Omental fat pad (tissue), 4 donors: ENCODE results near the gene SMARCB1. TPM values are rescaled to one million over a fixed set of nuclear protein-coding genes. Genes with fewer than 3 reads are reported as not detected.

Experiments
- ATAC-seq: fragments of 150-250 bp; one replicate; pipeline ENCODE4 v1.9.1; 2016; ENCODE audit warnings: mild to moderate bottlenecking, moderate library complexity; ENCODE audit not compliant: low FRiP score
- DNase-seq: peaks from one replicate; pipeline ENCODE4 v3.0.0-alpha.2; 2019; ENCODE audit warnings: low spot score
- total RNA-seq, 4 donors: library from RNA; depleted of rRNA; stranded (reverse); fragments of >200 nt; gene quantifications; one replicate each; pipeline ENCODE4 v1.1.0, GENCODE V29; 2016
- TF ChIP-seq, protein P1 (sequence below), 3 donors: fragments of 450-650 bp; IDR thresholded peaks; one replicate each; pipeline ENCODE4 v1.5.1; 2016 to 2017; ENCODE audit warnings: antibody characterized with exemption in 3 of 3, mild to moderate bottlenecking in 3 of 3, moderate library complexity in 2 of 3

Gene SMARCB1
- total RNA-seq, 4 donors from 2014 or later = 38.8 to 50.9 (median 47.6) TPM

DNA sequence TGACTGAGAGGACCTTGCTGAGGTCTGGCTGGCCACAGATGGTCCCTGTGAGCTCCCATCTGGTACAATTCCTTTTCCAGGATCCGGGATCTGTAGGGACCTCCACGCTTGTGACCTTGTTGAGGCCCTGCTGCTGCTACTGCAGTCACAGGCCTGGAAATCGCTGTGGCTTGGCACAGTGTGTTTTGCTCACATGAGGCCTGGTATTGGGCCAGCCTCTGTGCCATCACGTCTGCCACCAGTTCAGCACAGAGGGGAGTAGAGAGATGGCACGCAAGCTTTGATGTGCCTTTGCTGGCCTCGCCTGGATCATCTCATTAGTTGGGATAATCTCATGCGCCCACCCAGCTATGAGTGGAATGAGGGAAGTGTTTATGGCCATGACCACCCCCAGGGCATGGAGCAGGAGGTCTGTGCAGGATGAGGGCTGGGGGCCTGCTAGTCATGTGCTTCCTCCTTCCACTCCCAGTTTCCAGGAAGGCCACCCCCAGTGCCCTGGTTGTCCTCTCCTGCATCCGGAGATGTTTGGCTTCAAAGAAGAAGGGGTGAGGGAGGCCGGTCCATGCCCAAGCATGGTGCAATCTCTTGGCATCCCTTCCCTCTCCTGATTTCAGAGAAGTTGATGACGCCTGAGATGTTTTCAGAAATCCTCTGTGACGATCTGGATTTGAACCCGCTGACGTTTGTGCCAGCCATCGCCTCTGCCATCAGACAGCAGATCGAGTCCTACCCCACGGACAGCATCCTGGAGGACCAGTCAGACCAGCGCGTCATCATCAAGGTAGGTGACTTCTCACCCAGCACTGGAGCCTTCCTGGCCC, 29.6 kb downstream of the SMARCB1 start:
- DNase-seq (no peak), ATAC-seq (no peak)
- TF ChIP-seq, protein P1, sequence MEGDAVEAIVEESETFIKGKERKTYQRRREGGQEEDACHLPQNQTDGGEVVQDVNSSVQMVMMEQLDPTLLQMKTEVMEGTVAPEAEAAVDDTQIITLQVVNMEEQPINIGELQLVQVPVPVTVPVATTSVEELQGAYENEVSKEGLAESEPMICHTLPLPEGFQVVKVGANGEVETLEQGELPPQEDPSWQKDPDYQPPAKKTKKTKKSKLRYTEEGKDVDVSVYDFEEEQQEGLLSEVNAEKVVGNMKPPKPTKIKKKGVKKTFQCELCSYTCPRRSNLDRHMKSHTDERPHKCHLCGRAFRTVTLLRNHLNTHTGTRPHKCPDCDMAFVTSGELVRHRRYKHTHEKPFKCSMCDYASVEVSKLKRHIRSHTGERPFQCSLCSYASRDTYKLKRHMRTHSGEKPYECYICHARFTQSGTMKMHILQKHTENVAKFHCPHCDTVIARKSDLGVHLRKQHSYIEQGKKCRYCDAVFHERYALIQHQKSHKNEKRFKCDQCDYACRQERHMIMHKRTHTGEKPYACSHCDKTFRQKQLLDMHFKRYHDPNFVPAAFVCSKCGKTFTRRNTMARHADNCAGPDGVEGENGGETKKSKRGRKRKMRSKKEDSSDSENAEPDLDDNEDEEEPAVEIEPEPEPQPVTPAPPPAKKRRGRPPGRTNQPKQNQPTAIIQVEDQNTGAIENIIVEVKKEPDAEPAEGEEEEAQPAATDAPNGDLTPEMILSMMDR (IDR thresholded peaks at IDR 0.05) = no peak

DNA sequence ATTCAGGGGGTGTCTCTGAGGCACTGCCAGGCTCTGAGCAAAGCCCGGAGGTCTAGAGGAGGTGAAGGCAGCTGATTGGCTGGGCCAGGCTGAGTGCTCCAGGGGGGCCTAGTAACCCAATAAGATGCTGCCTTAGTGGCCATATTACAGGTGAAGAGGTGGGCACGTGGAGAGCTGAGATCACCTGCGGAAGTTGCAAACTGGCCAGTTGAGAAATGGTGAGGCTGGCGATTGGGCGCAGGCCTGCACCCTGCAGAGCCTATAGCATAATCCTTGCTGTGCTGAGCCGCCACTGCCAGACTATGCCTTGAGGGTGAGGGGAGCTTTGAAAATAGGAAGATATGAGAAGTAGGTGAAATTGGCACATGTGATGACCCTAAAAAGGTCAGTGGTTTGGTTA, 30.4 kb downstream of the SMARCB1 start:
- DNase-seq (no peak), ATAC-seq (no peak)
- TF ChIP-seq, protein P1 (IDR thresholded peaks at IDR 0.05) = no peak

DNA sequence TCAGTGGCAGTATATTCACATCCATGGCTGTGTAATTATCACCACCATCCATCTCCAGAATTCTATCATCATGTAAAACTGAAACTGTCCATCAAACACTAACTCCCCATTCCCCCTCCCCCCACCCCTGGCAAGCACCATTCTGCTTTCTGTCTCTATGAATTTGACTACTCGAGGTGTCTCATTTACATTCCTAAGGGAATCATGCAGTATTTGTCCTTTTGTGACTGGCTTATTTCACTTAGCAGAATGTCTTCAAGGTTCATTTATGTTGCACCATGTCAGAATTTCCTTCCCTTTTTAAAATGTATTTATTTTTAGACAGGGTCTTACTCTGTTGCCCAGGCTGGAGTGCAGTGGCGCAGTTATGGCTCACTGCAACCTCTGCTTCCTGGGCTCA, 31.8 kb downstream of the SMARCB1 start:
- TF ChIP-seq, protein P1 (IDR thresholded peaks at IDR 0.05) = no peak
- DNase-seq (no peak), ATAC-seq (no peak)

DNA sequence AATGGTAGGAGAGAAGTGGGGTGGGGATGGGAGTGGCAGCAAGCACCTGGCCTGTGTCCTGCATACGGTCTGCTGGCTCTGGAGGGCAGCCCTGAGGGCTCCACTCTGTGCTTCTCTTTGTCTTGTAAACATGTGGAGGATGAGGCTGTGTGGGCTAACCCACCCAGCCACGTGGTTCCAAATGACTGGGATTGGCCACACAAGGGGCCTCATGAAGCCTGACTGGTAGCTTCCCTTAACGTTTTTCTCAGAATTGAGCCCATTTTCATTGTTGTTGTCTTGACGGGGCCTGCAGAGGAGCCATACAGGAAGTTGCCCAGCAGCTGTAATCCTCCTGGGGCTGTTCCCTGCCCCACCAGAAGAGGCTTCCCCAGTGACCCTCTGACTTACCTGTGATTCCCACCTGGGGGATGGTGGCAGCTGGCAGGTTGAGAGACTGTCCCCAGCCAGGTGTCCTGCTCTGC, 34.0 kb downstream of the SMARCB1 start:
- DNase-seq (no peak), ATAC-seq (no peak)
- TF ChIP-seq, protein P1 (IDR thresholded peaks at IDR 0.05) = no peak

DNA sequence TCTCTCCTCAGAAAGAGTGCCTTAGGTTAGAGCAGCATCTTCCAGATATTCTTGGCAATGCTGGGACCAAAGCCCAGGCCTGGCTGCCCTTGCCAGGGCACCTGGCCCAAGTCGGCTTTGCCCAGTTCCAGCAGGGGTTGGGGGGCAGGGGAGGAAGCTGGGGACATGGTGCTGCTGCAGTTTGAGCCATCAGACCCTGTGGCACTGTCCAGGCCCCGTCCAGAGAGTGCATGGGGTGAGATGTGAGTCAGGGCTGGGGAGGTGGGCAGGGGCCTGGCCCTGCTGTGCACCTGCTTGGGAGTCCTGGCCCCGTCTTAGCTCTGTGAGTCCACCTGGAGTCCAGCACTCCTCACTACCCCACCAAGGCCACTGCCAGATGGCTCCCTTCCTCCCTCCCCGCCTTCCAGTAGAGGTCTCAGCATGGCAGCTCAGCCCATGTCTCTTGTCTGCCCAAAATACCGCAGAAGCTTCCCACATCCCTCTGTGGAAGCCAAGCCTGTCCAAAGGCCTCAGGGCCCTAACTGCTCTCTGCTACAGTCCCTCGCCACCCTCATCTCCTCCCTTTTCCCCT, 35.4 kb downstream of the SMARCB1 start:
- TF ChIP-seq, protein P1 (IDR thresholded peaks at IDR 0.05) = no peak
- DNase-seq (no peak), ATAC-seq (no peak)

DNA sequence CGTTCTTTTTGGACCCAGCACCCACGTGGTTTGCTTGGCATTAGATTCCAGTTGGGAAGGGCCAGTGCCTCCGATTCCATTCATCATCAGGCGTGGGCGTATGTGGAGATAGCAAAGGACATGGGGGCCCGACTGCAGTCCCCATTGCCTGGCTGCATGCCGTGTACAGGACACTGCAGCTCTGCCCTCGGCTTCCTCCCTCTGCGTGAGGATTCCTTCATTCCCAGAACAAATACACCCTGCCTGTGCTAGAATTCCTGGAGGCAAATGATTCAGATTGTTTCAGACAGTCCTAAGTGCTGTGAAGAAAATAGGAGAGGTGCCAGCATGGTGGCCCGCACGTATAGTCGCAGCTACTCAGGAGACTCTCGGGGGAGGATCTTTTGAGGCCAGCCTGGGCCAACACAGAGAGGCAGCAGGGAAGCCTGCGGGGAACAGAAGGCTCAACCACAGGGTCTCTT, 36.6 kb downstream of the SMARCB1 start:
- DNase-seq (no peak), ATAC-seq (no peak)
- TF ChIP-seq, protein P1 (IDR thresholded peaks at IDR 0.05) = no peak
